GM13977 (cell line): Measurements from ENCODE around the gene FFAR1.
A peak's percentile ranks its signal among the peaks of the same experiment; 100 is the strongest.

Experiments used
- DNase-seq: peaks from one replicate; pipeline ENCODE4 v3.0.0; 2012; ENCODE audit warnings: low spot score
- CTCF ChIP-seq: IDR thresholded peaks from 2 replicates; pipeline ENCODE4 v1.5.1; 2012; ENCODE audit warnings: mild to moderate bottlenecking, control low read depth; ENCODE audit not compliant: insufficient read depth; ENCODE audit errors: extremely low read depth, missing control alignments
- in situ Hi-C: fragments of 300-500 bp; cut with MboI; formaldehyde crosslinking; loops from one replicate; pipeline ENCODE4 v1.12.0; 2022; ENCODE audit warnings: low sequenced_read_pairs, low pct_unique_long_range_greater_than_20kb, mixed read lengths, inconsistent platforms; ENCODE audit not compliant: unreplicated experiment

FFAR1 gene

DNA sequence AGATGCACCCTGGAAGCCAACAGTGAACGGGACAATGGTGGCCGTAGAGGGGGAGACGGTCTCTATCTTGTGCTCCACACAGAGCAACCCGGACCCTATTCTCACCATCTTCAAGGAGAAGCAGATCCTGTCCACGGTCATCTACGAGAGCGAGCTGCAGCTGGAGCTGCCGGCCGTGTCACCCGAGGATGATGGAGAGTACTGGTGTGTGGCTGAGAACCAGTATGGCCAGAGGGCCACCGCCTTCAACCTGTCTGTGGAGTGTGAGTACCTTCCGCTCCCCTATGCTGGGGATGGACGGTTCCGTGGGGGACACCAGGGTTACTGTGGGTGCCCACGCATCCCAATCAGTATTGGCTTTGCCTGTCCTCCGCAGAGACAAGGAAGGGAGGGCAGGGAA is 45.3 kb upstream of the FFAR1 start:
- TF ChIP-seq CTCF = no peak
- in situ Hi-C loops = no loop called here
- DNase-seq = no peak

GRCh38 chr19:35303357-35303915 is 44.3 kb upstream of the FFAR1 start:
- no peak for DNase-seq
- TF ChIP-seq CTCF = no peak
- in situ Hi-C loops = no loop called here

DNA sequence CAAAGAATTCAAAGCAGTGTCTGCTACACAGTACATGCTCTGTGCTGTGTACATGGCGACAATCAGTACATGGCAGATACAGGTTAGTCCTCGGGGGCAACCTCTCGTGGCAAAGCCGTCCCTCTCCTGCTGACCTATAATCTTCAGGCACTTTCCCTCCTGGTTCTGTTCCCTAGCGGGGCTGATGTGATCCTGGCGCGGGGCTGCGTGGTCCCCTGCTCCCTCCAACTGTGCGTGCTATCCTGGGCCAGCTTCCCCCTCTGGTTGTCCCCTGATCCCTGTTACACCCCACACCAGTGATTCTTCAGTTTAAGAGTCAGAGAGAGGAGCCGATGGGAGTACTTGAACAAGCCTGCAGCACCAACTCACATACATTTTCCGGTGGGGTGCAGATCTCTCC is 43.7 kb upstream of the FFAR1 start:
- no peak for DNase-seq
- in situ Hi-C loops = no loop called here
- TF ChIP-seq CTCF = no peak

DNA sequence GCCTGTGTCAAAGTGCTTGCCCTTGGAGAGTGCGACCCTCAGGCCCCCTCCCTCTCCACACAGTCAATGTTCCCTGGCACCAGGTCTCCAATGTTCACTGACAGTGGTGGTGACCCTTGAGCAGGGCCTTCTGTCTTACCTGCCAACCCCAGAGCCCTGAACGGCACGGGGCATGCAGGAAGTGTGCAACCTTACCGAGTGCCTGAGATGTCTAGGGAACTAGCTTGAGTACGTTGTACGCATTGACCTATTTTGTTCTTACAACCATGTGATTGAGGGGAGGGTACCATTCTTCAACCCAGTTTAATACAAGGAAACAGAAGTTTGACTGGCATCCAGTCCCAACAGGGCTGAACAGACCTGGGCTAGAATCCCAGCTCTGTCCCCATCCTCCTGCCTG is 42.5 kb upstream of the FFAR1 start:
- in situ Hi-C loops = no loop called here
- TF ChIP-seq CTCF = no peak
- no peak for DNase-seq

DNA sequence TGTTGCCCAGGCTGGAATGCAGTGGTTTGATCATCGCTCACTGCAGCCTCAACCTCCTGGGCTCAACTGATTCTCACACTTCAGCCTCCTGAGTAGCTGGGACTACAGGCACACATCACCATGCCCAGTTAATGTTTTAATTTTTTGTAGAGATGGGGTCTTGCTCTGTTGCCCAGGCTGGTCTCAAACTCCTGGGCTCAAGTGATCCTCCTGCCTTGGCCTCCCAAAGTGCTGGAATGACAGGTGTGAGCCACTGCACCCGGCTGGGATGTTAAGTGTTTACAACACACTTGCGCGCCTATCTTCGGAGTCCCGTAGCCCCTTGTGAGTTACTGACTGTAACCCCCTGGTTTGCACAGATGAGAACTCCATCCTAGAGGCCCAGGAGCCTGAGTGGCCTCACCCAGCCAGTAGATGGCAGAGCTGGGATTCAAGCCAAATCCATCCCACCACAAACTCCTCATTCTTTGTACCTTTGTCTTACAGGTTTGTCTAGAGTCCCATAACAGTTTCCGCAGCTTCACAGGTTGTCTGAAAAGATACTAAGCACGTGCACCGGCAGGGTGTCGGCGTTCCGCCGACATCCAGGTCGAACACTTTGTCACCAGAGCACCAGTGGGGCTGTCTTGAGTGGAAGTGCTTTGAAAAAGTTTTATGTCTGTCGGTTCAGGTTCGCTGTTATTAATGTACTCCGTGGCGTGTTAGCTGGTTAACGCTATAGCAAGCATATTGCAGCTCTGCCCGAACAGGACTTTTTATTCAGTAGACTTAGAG is 41.0 kb upstream of the FFAR1 start:
- in situ Hi-C loops = no loop called here
- DNase-seq = peak; percentile 64
- peak; percentile 49 for TF ChIP-seq CTCF

DNA sequence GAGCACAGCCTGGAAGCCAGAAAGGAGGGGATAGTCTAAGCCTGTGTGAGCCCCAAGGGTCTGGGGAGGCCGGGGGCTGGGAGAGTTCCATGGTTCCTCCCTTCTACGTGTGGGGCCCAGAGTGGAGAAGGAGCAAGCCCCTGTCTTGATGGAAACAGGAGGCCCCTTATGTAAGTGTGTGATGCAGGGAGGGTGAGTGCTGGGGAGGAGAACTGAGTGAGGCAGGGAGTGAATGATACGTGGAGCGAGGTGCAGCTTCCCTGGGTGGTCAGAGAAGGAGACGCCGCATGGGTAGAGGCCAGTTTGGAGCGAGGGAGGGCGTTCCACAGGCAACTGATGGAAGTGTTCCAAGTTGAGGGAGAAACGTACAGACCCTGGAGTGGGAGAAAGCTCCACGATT is 39.8 kb upstream of the FFAR1 start:
- DNase-seq = no peak
- in situ Hi-C loops = no loop called here
- TF ChIP-seq CTCF = no peak
